ENCODE data around the gene NDUFA12.

The NDUFA12 gene

GRCh38 chr12:94961256-94961824 is 42.2 kb downstream of the NDUFA12 start:
- DNase-seq (ENCODE audit: low read depth), result no peak
- no peak overlapping the region for H3K4me3 ChIP-seq (ENCODE audit: low read depth, low read length)
- no peak for TF ChIP-seq CTCF (IDR thresholded peaks at IDR 0.05; ENCODE audit: low read depth, low read length, missing control alignments)

DNA sequence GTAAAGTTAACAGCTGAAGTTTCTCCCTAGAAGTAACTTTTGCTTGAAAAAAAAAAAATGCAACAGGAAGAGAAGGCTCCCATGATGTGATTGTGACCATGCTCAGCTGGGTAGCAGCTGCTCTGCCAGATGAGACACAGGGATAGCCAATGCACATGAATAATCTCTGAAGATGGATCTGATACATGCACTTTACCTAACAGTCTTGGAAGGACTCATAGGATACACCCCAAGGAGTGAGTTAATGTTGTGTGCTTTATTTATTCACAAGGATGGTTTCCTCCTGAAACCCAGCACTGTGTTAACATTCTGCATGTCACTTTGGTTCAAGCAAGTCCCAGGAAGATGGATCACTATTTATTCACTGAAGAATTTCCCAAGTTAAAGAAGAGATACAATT is 46.5 kb downstream of the NDUFA12 start:
- no peak for TF ChIP-seq CTCF (IDR thresholded peaks at IDR 0.05; ENCODE audit: low read depth, low read length, missing control alignments)
- no peak for DNase-seq (ENCODE audit: low read depth)
- no peak overlapping the region for H3K4me3 ChIP-seq (ENCODE audit: low read depth, low read length)

GRCh38 chr12:94954948-94955592 is 48.4 kb downstream of the NDUFA12 start:
- DNase-seq (ENCODE audit: low read depth), result no peak
- TF ChIP-seq CTCF (IDR thresholded peaks at IDR 0.05; ENCODE audit: low read depth, low read length, missing control alignments), result no peak
- H3K4me3 ChIP-seq (ENCODE audit: low read depth, low read length), result no peak overlapping the region

- TF ChIP-seq CTCF (IDR thresholded peaks at IDR 0.05; ENCODE audit: low read depth, low read length, missing control alignments), result no peak
- H3K4me3 ChIP-seq (ENCODE audit: low read depth, low read length), result no peak overlapping the region
- DNase-seq (ENCODE audit: low read depth), result no peak
Measured at GRCh38 chr12:94954029-94954685, 49.3 kb downstream of the NDUFA12 start.

DNA sequence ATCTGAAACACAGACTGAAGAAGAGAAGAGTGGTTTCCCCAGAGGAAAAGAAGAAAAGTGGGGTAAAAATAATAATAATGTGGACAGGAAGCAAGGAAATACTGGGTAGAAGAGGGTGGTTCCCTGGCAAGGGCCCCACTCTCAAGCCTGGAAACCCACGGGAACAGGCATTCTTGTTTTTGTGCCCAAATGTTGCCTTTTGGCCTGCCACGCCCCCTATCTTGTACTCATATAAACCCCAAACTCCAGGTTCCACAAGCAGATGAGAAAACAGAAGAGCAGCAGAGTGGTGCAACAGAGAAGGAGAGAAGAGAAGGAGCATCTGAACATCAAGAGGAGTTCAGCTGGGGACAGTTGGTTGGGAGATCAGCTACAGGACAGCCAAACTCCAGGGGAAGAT is 51.2 kb downstream of the NDUFA12 start:
- TF ChIP-seq CTCF (IDR thresholded peaks at IDR 0.05; ENCODE audit: low read depth, low read length, missing control alignments), result no peak
- H3K4me3 ChIP-seq (ENCODE audit: low read depth, low read length), result no peak overlapping the region
- no peak for DNase-seq (ENCODE audit: low read depth)

DNA sequence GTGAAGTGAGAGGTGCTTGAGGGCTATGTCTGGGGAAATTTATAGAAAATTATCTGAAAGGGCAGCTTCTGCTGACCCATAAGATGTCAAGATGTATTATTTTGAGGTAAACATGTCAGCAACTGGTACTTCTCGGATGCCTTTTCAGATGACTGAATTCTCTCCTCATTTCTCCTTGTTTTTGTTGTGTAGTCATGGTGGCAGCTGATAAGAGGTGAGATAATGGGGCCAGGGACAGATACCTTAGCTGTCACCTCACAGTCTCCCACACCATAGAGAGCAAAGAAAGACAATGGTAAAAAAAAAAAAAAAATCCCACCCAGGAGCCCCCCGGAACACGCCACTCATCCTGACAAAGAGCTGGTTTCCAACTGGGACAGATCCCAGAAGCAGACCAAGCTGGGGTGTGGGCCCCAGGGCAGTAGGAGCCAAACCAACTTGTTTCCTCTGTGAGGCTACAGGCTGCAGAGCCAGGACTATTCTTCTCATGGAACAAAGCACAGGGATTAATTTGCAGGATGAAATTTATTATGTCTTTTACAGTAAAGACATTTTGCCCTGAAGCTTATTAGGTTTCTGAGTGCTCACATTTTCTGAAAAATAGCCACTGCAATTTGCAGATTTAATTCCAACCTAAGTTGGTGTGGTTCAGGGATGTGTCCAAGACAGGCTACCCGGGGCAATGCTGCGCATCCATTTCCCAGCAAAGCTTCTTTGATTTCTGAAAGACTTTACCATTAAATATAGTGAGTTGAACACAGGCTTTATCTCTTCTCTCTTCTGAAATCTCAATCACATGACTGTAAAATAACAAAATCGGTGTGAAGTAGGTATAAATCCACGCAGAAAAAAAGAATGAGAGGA is 52.2 kb downstream of the NDUFA12 start:
- DNase-seq (ENCODE audit: low read depth), result no peak
- TF ChIP-seq CTCF (IDR thresholded peaks at IDR 0.05; ENCODE audit: low read depth, low read length, missing control alignments), result no peak
- H3K4me3 ChIP-seq (ENCODE audit: low read depth, low read length), result no peak overlapping the region
